Measurements from ENCODE around the gene BCL7A.

DNA sequence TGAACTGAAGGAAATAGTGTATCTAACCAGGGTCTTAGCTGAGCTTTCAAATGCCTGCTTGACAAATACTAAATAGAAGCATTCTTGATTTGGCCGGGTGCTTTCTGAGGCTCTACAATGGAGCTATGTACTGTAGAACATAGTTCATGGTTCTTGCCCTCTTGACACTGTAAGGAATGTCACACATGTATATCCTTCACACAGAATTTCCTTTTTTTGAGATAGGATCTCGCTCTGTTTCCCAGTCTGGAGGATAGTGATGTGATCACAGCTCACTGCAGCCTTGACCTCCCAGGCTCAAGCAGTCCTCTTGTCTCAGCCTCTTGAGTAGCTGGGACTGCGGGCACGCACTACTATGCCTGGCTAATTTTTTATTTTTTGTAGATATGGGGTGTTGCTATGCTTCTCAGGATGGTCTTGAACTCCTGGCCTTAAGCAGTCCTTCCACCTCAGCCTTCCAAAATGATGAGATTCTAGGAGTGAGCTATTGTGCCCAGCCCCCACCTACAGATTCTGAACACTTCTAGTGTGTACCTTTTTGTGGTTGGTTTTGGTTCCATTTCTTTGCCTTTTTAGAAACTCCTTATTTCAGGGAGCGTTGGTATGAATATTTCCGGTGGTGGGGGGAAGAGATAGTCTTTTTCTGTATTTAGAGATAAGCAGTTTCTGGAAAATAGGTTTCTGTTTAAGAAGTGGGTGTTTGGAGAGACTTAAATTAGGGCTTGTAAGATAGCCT, 61.1 kb downstream of the BCL7A start:
- TF ChIP-seq, protein P1, sequence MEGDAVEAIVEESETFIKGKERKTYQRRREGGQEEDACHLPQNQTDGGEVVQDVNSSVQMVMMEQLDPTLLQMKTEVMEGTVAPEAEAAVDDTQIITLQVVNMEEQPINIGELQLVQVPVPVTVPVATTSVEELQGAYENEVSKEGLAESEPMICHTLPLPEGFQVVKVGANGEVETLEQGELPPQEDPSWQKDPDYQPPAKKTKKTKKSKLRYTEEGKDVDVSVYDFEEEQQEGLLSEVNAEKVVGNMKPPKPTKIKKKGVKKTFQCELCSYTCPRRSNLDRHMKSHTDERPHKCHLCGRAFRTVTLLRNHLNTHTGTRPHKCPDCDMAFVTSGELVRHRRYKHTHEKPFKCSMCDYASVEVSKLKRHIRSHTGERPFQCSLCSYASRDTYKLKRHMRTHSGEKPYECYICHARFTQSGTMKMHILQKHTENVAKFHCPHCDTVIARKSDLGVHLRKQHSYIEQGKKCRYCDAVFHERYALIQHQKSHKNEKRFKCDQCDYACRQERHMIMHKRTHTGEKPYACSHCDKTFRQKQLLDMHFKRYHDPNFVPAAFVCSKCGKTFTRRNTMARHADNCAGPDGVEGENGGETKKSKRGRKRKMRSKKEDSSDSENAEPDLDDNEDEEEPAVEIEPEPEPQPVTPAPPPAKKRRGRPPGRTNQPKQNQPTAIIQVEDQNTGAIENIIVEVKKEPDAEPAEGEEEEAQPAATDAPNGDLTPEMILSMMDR (IDR thresholded peaks at IDR 0.05), result no peak
- TF ChIP-seq POLR2A (IDR thresholded peaks at IDR 0.05), result no peak

All from gastroesophageal sphincter (tissue), 3 donors.